ENCODE data around the gene SPAG16.
"Not testable (repeated sequence)": the region's sequence is repeated elsewhere in the genome, so short reads cannot be mapped to it uniquely, and the experiment has no call there.

SPAG16 gene

DNA sequence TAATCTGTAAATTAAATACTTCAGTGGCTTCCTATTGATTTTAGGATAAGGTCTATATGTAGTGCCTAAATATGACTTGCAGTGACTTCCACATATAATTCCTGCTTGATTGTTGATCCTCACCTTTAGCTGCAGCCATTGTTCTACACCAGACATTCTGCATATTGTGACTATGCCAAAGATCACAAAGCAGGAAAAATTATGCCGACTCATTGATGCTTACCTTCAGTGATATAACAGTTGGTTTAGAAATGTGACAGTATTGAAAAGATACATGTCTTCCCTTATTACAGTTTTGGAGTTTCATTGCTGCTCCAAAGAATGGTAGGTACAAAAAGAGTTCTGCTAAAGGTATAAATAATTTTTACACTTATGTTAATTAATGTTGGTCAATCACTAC is 12.3 kb upstream of the SPAG16 start:
- DNase-seq (ENCODE audit: low read depth, low spot score): no peak

DNA sequence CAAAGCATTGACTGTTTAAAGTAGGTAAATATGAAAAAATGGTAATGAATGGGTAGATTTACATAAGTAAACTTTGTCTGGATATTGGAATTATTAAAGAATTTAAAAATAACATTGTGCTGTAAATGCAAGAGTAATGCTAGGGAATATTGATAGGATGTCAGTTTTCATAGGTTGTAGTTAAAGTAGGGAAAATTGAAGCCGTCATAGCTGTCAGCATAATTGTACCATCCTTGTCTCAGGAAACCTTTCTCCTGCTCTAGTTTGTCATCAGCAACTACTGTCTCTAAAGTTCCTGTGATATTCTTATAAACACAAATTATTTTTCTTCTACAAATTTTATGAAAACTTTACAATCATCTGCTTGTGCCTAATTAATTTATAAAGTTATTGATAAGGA is 10.1 kb upstream of the SPAG16 start:
- DNase-seq (ENCODE audit: low read depth, low spot score): no peak

DNA sequence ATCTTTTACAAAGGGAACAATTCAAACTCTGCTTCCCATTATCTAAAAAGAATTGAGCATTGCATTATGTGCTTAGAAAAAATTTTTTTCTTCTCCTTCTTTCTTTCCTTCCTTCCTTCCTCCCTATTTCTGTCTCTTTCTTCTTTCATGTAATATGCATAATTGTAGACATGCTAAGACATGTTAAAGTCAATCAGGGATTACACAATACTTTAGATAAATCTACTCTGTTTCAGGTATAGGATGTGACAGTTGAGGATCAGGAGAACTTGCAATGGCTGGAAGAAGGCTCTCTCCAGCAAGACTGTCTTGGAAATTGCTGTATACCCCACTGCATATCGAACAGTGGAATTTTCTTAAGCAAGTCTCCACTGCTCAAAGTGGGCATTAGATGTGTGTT is 9.0 kb upstream of the SPAG16 start:
- no peak for DNase-seq (ENCODE audit: low read depth, low spot score)

DNA sequence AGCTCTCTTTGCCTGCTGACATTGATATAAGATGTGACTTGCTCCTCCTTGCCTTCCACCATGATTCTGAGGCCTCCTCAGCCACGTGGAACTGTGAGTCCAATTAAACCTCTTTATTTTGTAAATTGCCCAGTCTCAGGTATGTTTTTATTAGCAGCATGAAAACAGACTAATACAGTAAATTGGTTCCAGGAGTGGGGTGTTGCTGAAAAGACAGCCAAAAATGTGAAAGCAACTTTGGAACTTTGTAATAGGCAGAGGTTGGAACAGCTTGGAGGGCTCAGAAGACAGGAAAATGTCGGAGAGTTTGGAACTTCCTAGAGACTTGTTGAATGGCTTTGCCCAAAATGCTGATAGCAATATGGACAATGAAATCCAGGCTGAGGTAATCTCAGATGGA is 7.1 kb upstream of the SPAG16 start:
- DNase-seq (ENCODE audit: low read depth, low spot score): not testable (repeated sequence)

DNA sequence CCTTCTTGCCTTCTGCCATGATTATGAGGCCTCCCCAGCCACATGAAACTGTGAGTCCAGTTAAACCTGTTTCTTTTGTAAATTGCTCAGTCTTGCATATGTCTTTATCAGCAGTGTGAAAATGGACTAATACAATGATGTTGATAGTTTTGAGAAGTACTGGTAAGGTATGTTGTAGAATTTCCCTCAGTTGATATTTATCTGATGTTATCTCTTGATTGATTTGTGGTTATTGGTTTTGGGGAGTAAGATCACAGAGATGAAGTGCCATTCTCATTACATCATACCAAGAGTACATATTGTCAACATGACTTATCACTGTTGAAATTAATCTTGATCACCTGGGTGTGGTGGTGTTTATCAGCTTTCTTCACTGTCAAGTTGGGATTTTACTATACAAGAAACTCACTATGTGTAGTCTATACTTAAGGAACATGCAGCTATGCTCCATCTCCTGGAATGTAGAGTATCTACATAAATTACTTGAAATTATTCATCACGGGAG is 5.1 kb upstream of the SPAG16 start:
- DNase-seq (ENCODE audit: low read depth, low spot score): no peak

DNA sequence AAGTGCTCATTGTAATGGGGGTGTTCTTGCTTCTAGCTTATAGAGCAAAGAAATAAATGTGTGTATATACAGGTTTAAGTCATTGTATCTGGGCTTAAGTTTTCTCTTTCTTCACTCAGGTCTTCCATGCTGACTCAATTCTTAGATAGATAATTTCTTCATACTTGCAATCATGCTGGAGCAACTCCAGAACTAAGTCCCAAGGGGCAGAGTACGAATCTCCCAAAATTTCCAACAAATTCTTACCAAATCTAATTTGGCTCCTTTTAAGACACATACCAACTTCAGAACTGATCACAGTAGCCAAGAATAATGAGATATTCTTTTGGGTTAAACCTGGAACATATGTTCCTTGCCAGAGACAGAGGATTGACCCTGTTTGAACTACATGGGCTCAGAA is 4.3 kb upstream of the SPAG16 start:
- DNase-seq (ENCODE audit: low read depth, low spot score): no peak

DNA sequence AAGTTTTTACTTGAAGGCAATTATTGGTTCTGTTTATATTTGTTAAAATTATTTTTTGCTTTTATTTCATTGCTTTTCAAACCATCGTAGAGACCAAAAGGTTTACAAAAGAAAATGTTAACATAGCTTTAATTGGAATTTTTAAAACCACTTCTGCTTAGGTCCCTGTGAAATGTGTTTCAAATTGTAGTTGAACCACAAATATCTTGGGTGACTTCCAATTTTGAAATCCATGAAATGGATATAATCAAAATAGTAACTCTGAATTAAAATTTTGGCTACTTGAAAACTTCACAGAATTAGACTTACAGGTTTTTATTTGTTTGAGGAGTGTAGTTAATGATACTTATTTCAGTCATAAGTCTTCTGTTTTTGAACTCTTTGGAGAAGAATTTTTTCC is 3.1 kb upstream of the SPAG16 start:
- no peak for DNase-seq (ENCODE audit: low read depth, low spot score)

DNA sequence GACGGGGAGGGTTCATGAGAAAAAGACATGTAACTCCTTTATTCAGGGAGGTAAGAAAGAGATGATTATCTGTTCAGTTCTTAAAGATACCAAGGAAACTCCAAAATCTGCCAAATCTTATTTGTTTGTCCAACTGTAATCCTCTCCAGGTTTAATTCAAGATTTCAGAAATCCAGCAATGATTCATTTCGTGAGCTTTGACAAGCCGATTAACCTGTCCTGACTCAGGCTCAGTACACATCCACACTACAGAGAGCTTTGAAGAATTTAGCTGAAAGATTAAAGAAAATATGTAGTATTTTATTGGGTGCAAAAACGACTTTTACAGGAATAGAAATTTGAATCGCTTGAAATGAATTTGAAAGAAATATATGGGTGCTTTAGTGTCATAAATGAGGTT is 1.1 kb downstream of the SPAG16 start:
- DNase-seq (ENCODE audit: low read depth, low spot score): no peak

DNA sequence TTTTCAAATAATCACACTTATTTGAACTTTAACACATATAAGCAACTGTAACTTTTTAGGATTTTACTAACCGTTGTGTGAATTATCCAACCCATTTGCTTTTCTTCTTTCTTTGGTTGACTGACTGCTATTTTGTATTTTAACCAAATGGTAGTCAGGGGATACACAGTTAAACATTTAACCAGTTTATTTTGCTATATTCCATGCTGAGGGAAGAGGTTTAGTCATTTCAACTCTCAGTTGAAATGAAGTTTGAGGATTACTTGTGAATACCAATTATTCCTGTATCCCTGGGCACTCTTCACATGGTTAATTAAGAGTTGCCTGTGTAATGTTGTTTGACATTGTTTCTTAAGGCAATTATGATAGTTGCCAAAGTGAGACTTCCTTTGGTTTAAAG is 1.9 kb downstream of the SPAG16 start:
- DNase-seq (ENCODE audit: low read depth, low spot score): no peak

DNA sequence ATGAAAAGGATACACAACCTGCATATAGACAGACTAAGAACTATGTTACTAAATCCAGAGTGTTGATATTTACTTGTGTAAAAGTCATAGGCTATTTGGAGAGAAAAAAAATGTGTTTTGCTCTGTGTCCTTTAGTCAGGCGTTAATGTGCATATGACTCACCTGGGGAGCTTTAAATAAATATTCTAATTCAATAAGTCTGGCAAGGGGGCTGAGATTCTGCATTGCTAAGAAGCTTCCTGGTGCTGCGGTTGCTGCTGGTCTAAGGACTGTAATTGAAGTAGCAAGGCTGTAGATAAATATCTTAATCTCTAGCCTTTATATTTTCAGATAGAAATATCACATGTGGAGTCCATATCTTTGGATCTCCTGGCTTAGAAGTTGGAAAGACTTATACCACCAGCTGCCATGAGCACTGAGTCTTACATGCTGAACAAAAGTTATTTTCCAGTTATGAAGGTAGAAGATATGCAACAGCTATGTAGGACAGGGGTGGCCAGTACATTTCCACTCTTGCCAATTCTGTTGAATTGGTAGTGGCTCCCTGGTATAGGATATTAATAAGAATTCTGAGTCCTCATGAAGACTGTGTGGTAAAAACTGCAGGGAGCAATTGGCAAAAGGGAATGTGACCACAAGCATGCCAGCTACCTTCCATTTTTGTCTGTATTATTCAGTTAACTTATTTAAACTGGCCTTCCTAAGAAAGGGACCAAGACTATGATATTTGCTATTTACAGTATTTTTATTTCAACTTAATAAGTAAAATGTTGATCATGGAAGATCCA is 4.8 kb downstream of the SPAG16 start:
- no peak for DNase-seq (ENCODE audit: low read depth, low spot score)

DNA sequence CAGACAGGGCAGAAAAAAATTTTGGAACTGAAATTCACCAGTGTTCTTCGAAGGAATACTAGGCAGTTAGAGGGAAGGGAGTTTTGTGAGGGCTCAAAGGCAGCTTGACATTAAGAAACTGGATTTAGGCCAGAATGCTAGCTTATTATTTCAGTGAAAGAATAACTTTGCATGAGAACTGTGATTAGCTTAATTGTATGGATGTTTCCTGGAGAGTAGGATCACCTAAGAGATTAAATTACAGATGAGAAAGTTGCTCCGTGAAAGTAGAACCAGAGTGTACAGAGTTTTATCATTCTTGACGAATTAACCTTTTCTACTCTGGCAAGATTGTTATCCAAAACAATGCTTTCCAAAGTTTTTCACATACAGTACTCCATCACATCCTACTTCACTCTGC is 6.2 kb downstream of the SPAG16 start:
- no peak for DNase-seq (ENCODE audit: low read depth, low spot score)

DNA sequence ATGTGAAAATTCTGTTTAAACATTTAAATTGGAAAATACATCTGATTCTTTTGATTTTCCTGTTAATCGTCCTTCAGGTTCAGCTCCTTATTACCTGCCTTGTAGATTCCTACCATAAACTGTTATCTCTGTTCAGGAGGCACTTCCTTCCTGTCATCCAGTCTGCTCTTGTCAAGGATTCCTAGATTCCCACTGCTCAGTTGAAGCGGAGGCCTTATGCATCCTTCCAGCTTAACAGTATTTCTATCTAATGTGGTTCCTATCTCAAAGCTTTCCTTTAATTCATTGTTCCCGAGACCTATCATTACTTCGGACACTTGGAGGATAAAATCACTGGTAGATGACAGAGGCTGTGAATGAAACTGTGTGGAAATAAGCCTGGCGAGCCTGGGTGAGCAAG is 12.0 kb downstream of the SPAG16 start:
- DNase-seq (ENCODE audit: low read depth, low spot score): no peak

DNA sequence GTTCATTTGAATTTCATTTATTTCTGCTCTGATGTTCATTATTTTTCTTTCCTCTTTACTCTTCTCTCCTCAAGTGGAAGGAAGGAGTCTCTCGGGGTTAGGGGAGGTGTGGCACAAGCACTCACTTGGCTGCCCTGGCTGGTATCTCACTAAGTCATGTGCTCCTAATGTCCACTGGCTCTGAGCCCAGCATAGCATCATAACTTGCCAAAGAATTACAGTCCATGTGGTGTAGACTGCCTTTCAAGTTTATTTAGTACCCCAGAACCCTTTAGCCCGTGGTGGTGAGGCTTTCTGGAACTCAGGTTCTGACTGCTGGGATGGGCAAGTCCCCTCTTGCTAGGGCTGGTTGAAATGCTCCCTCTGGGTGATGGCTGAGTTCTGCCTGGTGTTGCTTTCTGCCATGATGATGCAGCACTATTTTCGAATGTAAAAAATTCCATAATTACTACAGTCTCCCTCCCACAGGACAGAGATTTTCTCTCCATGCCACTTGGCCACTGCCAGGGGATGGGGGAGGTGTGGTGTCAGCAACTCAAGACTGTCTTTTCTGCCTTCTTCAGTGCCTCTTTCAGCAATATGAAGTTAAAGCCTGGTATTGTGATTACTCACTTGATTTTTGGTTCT is 22.2 kb downstream of the SPAG16 start:
- no peak for DNase-seq (ENCODE audit: low read depth, low spot score)

DNA sequence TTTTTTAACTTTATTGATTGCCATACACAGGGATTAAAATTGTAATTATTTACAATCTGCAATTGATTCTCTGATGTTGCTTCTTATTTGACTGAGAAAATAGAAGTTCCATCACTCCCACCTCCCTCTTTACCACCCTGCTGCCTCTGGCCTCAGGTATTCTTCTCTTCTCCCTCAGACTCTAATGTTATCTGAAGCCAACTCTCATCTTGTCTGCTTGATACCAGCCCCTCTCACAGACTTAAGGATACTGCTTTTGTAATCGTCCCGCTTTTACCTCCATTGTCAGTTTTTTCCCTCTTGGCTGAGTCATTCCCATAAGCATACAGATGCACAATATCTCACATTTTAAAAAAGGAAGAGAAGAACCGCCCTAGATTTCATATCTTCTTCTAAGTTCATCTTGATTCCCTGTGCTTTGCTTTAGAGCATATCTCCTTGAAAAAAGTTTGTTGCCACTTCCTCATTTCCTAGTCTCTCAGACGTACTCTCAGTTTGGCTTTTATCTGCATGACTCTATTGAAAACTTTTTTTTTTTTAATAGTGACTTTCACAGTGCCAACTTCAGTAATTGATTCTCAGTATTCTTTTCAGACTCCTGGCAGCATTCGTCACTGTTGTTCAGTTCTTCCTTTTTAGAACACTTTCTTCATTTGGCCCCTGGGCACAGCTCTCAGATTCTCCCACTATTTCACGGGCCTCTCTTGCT is 31.1 kb downstream of the SPAG16 start:
- no peak for DNase-seq (ENCODE audit: low read depth, low spot score)

DNA sequence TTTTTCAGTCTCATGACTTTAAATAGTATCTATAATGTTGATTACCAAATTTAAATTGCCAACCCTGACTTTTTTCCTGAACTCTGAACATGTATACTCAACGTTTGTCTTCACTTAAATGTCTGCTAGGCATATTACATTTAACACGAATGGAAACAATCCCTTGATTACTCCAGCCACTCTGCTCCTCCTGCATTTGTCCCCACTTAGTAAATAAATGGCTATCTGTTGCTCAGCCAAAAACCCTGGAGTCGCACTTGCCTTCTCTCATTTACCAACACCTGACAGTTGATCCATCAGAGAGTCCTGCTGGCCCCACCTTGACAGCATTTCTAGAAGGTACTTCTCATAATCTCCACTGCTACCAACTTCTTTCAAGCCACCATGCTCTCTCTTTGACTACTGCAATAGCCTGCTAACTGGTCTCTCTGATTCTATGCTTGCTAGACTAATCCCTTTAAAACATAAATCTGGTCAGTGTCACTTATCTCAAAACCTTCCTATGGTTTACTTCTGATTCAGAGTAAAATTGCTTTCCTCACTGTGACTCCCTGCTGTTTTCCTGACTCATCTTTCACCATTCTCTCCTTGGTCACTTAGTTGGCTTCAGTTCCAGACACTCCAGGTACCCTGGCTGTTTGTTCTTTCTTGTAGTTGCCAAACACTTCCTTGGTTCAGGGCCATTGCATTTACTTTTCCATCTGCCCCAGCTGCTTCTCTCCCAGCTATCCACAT is 31.9 kb downstream of the SPAG16 start:
- DNase-seq (ENCODE audit: low read depth, low spot score): no peak

DNA sequence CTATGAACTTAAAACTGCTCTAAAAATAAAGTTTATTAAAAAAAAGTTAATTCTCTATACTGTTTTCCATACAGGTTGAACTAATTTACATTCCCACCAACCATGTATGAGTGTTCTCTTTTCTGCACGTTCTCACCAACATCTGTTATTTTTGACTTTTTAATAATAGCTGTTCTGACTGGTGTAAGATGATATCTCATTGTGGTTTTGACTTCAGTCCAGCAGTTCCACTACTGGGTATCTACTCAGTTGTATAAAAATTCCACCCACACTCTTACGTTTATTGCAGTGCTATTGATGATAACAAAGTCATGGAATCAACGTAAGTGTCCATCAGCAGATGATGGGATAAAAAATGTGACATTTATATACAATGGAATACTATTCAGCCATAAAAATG is 33.7 kb downstream of the SPAG16 start:
- no peak for DNase-seq (ENCODE audit: low read depth, low spot score)

DNA sequence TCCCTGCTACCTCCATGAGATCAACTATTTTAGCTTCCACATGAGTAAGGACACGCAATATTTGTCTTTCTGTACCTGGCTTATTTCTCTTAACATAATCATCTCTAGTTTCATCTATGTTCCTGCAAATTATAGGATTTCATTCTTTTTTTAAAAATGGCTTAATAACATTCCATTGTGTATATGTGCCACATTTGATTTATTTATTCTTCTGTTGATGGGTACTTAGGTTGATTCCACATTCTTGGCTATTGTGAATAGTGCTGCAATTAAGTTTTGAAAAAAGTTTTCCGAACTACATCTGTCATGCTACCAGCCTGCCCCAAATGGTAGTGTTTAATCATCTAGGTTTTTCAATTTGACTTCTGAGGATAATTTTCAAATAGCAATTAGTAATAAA is 36.3 kb downstream of the SPAG16 start:
- no peak for DNase-seq (ENCODE audit: low read depth, low spot score)

DNA sequence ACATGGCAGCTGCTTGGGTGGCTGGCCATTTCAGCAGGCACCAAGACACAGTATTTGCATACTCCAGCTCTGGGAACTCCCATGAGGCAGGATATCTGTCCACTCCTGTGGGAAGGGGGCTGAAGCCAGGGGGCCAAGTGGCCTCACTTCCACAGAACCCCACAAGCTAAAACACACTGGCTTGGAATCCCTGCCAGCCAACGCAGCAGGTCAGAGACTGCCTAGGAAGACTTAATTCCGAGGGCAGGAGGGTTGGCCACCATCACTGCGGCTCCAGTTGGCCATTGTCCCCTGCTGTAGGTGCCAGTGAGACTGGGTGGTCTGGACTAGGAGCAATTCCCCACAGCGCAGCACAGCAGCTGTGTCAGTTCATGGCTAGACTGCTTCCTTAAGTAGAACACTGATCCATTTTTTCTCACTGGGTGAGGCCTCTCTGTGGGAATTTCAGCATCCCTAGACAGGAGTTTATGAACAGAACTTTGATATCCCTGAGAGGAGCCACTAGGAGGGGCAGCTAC is 52.0 kb downstream of the SPAG16 start:
- DNase-seq (ENCODE audit: low read depth, low spot score): no peak

DNA sequence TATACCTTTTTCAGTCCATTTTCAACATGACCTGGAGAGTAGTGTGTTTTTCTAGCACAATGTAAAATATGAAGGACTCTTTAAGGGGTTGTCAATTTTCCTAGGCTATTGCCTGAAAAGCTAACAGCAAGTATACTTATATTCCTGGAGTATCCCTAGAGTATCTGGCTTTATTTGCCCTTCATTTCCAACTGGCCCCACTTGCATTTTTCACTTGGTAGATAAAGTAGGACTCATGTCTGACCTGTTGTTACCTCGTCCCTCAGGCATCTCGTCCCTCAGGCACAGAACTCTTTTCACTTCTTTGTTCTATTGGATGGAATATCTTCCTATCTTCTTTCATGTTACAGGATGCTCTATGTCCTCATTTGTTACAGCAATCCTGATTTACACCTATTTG is 69.2 kb downstream of the SPAG16 start:
- no peak for DNase-seq (ENCODE audit: low read depth, low spot score)

DNA sequence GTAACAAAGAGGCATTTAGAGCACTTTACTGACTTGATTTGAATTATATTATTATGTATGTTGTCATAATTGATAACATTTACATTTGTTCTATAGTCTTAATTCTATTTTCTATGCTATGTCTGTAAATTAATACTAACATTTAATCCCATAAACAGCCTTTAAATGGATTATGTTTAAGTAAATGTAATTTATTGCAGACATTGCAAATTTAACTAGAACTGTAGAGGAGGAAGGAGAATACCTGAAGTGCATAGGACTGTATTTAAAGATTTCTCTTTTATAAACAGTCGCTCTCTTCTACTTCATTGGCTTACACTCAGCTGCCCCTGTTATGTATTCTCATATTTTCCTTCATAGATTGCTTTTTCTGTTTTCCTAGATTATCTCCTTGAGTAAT is 92.4 kb downstream of the SPAG16 start:
- no peak for DNase-seq (ENCODE audit: low read depth, low spot score)

DNA sequence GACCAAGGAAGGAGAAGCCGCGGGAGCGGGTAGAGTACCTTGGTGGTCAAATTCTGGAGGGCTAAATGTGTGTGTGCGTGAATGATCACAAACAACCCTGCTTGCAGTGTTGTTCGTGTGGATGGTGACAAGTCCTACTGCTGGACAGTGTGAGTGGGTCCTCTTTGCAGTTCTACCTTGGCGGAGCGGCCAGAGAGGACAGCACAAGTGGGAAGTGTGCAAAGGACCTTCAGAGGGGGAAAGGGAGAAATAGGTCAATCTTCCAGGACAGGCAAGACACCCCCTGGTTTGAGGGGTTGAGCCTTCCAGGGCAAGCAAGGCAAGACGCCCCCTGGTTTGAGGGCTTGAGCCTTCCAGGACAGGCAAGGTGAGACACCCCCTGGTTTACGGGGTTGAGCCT is 122.8 kb downstream of the SPAG16 start:
- DNase-seq (ENCODE audit: low read depth, low spot score): not testable (repeated sequence)

Measured in iPS DF 19.7 (cell line).